PFSK-1 (cell line): ENCODE measurements around the gene MYL5.

Experiments
- FOXP2 ChIP-seq: optimal IDR thresholded peaks from 2 replicates; pipeline ENCODE3; 2011; ENCODE audit warnings: borderline replicate concordance, control low read depth, inconsistent platforms; ENCODE audit not compliant: insufficient read depth; ENCODE audit errors: extremely low read length, extremely low read depth
- TAF1 ChIP-seq: IDR thresholded peaks from 2 replicates; pipeline ENCODE4 v1.6.1; 2012; ENCODE audit warnings: low read length, control low read depth, borderline replicate concordance; ENCODE audit not compliant: insufficient read depth

DNA sequence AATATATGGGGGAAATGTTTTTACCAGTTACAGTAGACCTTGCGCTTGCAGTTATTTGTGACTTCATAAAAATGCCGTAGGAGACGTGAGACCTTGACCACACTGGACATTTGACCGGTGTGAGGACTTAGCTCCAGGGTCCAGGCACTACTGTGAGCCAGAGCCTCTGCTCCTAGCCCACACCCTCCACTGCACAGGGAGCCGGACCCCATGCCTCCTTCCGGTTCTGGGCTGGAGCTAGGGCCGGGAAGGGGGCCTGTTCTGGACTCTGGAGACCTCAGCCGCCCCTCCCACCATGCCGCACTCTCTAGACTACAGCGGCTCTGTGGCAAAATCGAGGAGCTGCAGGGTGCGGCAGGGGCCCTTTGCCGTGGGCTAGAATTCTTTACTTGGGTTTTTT lies 36.6 kb downstream of the MYL5 start:
- TF ChIP-seq TAF1 (no peak), FOXP2 (no peak)
